Stimulated activated CD4-positive, alpha-beta T cell treated with anti-CD3 and anti-CD28 coated beads, Interleukin-1b, Interleukin-23, amount 100 ng/mL, for 48 hours (primary cell): ENCODE results near the gene RAB44.

Experiments
- DNase-seq: peaks from one replicate; pipeline ENCODE4 v3.0.0-alpha.2; 2020

The RAB44 gene

GRCh38 chr6:36733300-36733699 lies 35.7 kb downstream of the RAB44 start:
- DNase-seq: no peak

- no peak for DNase-seq
These were observed 36.9 kb downstream of the RAB44 start for GRCh38 chr6:36734486-36735060.

- DNase-seq: peak; percentile 54
These were observed 37.8 kb downstream of the RAB44 start for GRCh38 chr6:36735110-36736071.

GRCh38 chr6:36737043-36737785 lies 39.6 kb downstream of the RAB44 start:
- DNase-seq: no peak

- no peak for DNase-seq
These were observed 40.5 kb downstream of the RAB44 start for GRCh38 chr6:36738108-36738507.

GRCh38 chr6:36739947-36740817 lies 42.6 kb downstream of the RAB44 start:
- DNase-seq: no peak

- no peak for DNase-seq
These were observed 43.2 kb downstream of the RAB44 start for GRCh38 chr6:36740818-36741179.

- DNase-seq: no peak
These were observed 44.5 kb downstream of the RAB44 start for GRCh38 chr6:36742146-36742545.

GRCh38 chr6:36743032-36743431 lies 45.4 kb downstream of the RAB44 start:
- no peak for DNase-seq

- DNase-seq: no peak
These were observed 46.1 kb downstream of the RAB44 start for GRCh38 chr6:36743538-36744303.

GRCh38 chr6:36744304-36744673 lies 46.7 kb downstream of the RAB44 start:
- DNase-seq: no peak

GRCh38 chr6:36745283-36745682 lies 47.7 kb downstream of the RAB44 start:
- DNase-seq: no peak

GRCh38 chr6:36745836-36746235 lies 48.2 kb downstream of the RAB44 start:
- DNase-seq: no peak

- DNase-seq: no peak
These were observed 48.6 kb downstream of the RAB44 start for GRCh38 chr6:36746251-36746650.

- no peak for DNase-seq
These were observed 52.3 kb downstream of the RAB44 start for GRCh38 chr6:36749829-36750489.

GRCh38 chr6:36751091-36751490 lies 53.5 kb downstream of the RAB44 start:
- DNase-seq: no peak

- DNase-seq: no peak
These were observed 54.2 kb downstream of the RAB44 start for GRCh38 chr6:36751833-36752186.

GRCh38 chr6:36752187-36752885 lies 54.7 kb downstream of the RAB44 start:
- no peak for DNase-seq

GRCh38 chr6:36752886-36753506 lies 55.4 kb downstream of the RAB44 start:
- no peak for DNase-seq

- no peak for DNase-seq
These were observed 56.2 kb downstream of the RAB44 start for GRCh38 chr6:36753671-36754405.
